ENCODE results near the gene C2orf81. TPM values are rescaled to one million over a fixed set of nuclear protein-coding genes. Genes with fewer than 3 reads are reported as not detected.

C2orf81 gene
- polyA plus RNA-seq, 1 of the 3 experiments (the other 2 are of a cell fraction) = 2.5 TPM

DNA sequence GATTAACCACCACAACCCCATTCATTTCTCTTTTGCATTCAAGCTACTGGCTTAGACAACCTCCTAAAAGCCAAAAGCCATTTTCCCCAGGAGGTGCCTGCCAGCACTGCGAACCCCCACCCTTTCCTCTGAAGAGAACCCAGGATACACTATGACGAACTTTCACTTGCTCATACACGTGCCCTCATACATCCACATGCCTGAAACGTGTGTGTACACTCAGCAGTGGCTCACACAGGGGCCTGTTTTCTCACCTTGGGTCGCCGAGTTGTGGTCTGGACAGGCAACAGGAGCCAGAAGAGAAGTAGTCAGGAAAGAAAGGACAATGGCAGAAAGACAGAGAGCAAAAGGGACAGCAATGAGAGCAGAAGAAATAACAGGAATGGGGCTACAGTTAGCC lies 48.7 kb downstream of the C2orf81 start:
- no peaks in the 10 kb centered on the region for H3F3A ChIP-seq (replicated peaks; ENCODE audit: insufficient read depth)
- 0 out of 2 replicates have a peak, but pooled peaks cover 2% of the 10 kb centered on the region for H4K20me1 ChIP-seq (ENCODE audit: insufficient read depth)
- DNase-seq = no peak
- POLR2A ChIA-PET = no interaction called here
- H3K9me2 ChIP-seq = no peaks in the 10 kb centered on the region
- CTCF ChIA-PET = interaction anchor here (1.9 kb wide), 1 partner anchor 19 kb away, joined by 8 read pairs; no protein-coding TSS in a partner anchor
- no peak overlapping the region for H2AFZ ChIP-seq (ENCODE audit: low read depth)
- H3K4me1 ChIP-seq (ENCODE audit: control insufficient read depth in 1 of 2, insufficient read depth in 2 of 2, low read depth in 1 of 2, low read length in 1 of 2) = peaks cover 4 to 22% of the 10 kb centered on the region in 2 experiments; a peak in 2 of 4 replicates
- no peak overlapping the region for H3K4me2 ChIP-seq
- H3K27me3 ChIP-seq (ENCODE audit: insufficient read depth) = no peaks in the 10 kb centered on the region
- no peak overlapping the region for H3K9ac ChIP-seq
- H3K36me3 ChIP-seq (replicated peaks in 1 of 2; ENCODE audit: control insufficient read depth in 1 of 2, insufficient read depth in 2 of 2, low read length in 1 of 2) = peaks cover 10 to 56% of the 10 kb centered on the region in 2 experiments
- WGBS (ENCODE audit: low lambda C conversion rate) = 97% methylated on average over 6 of the region's 6 CpGs
- H3K79me2 ChIP-seq (ENCODE audit: insufficient read depth) = peaks cover 15% of the 10 kb centered on the region; the same call in 1 of the 2 replicates
- TF ChIP-seq, protein P1, sequence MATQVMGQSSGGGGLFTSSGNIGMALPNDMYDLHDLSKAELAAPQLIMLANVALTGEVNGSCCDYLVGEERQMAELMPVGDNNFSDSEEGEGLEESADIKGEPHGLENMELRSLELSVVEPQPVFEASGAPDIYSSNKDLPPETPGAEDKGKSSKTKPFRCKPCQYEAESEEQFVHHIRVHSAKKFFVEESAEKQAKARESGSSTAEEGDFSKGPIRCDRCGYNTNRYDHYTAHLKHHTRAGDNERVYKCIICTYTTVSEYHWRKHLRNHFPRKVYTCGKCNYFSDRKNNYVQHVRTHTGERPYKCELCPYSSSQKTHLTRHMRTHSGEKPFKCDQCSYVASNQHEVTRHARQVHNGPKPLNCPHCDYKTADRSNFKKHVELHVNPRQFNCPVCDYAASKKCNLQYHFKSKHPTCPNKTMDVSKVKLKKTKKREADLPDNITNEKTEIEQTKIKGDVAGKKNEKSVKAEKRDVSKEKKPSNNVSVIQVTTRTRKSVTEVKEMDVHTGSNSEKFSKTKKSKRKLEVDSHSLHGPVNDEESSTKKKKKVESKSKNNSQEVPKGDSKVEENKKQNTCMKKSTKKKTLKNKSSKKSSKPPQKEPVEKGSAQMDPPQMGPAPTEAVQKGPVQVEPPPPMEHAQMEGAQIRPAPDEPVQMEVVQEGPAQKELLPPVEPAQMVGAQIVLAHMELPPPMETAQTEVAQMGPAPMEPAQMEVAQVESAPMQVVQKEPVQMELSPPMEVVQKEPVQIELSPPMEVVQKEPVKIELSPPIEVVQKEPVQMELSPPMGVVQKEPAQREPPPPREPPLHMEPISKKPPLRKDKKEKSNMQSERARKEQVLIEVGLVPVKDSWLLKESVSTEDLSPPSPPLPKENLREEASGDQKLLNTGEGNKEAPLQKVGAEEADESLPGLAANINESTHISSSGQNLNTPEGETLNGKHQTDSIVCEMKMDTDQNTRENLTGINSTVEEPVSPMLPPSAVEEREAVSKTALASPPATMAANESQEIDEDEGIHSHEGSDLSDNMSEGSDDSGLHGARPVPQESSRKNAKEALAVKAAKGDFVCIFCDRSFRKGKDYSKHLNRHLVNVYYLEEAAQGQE (IDR thresholded peaks at IDR 0.05; ENCODE audit: low read depth, low read length) = no peak
- TF ChIP-seq, protein P2, sequence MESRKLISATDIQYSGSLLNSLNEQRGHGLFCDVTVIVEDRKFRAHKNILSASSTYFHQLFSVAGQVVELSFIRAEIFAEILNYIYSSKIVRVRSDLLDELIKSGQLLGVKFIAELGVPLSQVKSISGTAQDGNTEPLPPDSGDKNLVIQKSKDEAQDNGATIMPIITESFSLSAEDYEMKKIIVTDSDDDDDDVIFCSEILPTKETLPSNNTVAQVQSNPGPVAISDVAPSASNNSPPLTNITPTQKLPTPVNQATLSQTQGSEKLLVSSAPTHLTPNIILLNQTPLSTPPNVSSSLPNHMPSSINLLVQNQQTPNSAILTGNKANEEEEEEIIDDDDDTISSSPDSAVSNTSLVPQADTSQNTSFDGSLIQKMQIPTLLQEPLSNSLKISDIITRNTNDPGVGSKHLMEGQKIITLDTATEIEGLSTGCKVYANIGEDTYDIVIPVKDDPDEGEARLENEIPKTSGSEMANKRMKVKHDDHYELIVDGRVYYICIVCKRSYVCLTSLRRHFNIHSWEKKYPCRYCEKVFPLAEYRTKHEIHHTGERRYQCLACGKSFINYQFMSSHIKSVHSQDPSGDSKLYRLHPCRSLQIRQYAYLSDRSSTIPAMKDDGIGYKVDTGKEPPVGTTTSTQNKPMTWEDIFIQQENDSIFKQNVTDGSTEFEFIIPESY (IDR thresholded peaks at IDR 0.05; ENCODE audit: borderline replicate concordance, low read depth) = no peak
- TF ChIP-seq, protein P3, sequence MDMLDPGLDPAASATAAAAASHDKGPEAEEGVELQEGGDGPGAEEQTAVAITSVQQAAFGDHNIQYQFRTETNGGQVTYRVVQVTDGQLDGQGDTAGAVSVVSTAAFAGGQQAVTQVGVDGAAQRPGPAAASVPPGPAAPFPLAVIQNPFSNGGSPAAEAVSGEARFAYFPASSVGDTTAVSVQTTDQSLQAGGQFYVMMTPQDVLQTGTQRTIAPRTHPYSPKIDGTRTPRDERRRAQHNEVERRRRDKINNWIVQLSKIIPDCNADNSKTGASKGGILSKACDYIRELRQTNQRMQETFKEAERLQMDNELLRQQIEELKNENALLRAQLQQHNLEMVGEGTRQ (IDR thresholded peaks at IDR 0.05; ENCODE audit: borderline replicate concordance, low read depth, low read length) = no peak
- TF ChIP-seq NRF1 (IDR thresholded peaks at IDR 0.05; ENCODE audit: low read depth, low read length) (no peak), GABPA (IDR thresholded peaks at IDR 0.05; ENCODE audit: low read depth) (no peak), FOXM1 (IDR thresholded peaks at IDR 0.05; ENCODE audit: low read depth) (no peak), TAF1 (IDR thresholded peaks at IDR 0.05; ENCODE audit: borderline replicate concordance, low read depth, low read length) (no peak), CHD2 (IDR thresholded peaks at IDR 0.05; ENCODE audit: low read length, partially characterized antibody) (no peak), MXI1 (IDR thresholded peaks at IDR 0.05; ENCODE audit: low read depth, low read length) (no peak), RCOR1 (IDR thresholded peaks at IDR 0.05; ENCODE audit: low read length) (no peak), SMC3 (IDR thresholded peaks at IDR 0.05; ENCODE audit: low read depth, low read length) (no peak)
- TF ChIP-seq, protein P4, sequence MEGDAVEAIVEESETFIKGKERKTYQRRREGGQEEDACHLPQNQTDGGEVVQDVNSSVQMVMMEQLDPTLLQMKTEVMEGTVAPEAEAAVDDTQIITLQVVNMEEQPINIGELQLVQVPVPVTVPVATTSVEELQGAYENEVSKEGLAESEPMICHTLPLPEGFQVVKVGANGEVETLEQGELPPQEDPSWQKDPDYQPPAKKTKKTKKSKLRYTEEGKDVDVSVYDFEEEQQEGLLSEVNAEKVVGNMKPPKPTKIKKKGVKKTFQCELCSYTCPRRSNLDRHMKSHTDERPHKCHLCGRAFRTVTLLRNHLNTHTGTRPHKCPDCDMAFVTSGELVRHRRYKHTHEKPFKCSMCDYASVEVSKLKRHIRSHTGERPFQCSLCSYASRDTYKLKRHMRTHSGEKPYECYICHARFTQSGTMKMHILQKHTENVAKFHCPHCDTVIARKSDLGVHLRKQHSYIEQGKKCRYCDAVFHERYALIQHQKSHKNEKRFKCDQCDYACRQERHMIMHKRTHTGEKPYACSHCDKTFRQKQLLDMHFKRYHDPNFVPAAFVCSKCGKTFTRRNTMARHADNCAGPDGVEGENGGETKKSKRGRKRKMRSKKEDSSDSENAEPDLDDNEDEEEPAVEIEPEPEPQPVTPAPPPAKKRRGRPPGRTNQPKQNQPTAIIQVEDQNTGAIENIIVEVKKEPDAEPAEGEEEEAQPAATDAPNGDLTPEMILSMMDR (IDR thresholded peaks at IDR 0.05) = no peak
- TF ChIP-seq, protein P5, sequence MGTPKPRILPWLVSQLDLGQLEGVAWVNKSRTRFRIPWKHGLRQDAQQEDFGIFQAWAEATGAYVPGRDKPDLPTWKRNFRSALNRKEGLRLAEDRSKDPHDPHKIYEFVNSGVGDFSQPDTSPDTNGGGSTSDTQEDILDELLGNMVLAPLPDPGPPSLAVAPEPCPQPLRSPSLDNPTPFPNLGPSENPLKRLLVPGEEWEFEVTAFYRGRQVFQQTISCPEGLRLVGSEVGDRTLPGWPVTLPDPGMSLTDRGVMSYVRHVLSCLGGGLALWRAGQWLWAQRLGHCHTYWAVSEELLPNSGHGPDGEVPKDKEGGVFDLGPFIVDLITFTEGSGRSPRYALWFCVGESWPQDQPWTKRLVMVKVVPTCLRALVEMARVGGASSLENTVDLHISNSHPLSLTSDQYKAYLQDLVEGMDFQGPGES (IDR thresholded peaks at IDR 0.05; ENCODE audit: low read depth, low read length) = no peak
- TF ChIP-seq, protein P6, sequence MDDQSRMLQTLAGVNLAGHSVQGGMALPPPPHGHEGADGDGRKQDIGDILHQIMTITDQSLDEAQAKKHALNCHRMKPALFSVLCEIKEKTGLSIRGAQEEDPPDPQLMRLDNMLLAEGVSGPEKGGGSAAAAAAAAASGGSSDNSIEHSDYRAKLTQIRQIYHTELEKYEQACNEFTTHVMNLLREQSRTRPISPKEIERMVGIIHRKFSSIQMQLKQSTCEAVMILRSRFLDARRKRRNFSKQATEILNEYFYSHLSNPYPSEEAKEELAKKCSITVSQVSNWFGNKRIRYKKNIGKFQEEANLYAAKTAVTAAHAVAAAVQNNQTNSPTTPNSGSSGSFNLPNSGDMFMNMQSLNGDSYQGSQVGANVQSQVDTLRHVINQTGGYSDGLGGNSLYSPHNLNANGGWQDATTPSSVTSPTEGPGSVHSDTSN (IDR thresholded peaks at IDR 0.05) = no peak
- no peak overlapping the region for H3K4me3 ChIP-seq (ENCODE audit: low read depth in 2 of 2, low read length in 1 of 2)
- H3K9me3 ChIP-seq = no peaks in the 10 kb centered on the region
- no peak overlapping the region for H3K27ac ChIP-seq (ENCODE audit: low read depth in 2 of 2, low read length in 1 of 2)
